GM12892 (cell line): Measurements from ENCODE around the gene CIB4.

ENCODE experiments used
- DNase-seq: peaks from one replicate; pipeline ENCODE4 v3.0.0; 2011; ENCODE audit not compliant: insufficient read length
- FAIRE-seq: peaks from 2 replicates; lab custom pipeline; 2011; peaks lifted over from hg19 to GRCh38; lab: Jason Lieb, UNC
- POLR2A ChIP-seq: IDR thresholded peaks from 2 replicates; pipeline ENCODE4 v1.6.1; 2011; ENCODE audit warnings: low read depth, low read length, control low read depth
- POLR2AphosphoS5 ChIP-seq: IDR thresholded peaks from 2 replicates; pipeline ENCODE4 v1.6.1; 2011; ENCODE audit warnings: low read depth, low read length, control low read depth
- TAF1 ChIP-seq: IDR thresholded peaks from 2 replicates; pipeline ENCODE4 v1.6.1; 2011; ENCODE audit warnings: low read depth, mild to moderate bottlenecking, control low read depth, low read length, borderline replicate concordance

The CIB4 gene

GRCh38 chr2:26649322-26649721 lies 8.2 kb upstream of the CIB4 start:
- FAIRE-seq, result no peak

GRCh38 chr2:26648516-26648915 lies 7.3 kb upstream of the CIB4 start:
- no peak for TF ChIP-seq POLR2A
- no peak for TF ChIP-seq TAF1
- TF ChIP-seq POLR2AphosphoS5, result no peak
- no peak for DNase-seq
- no peak for FAIRE-seq

More at GRCh38 chr2:26649322-26649721, 8.2 kb upstream of the CIB4 start:
- DNase-seq, result no peak
- TF ChIP-seq POLR2A, result no peak
- no peak for TF ChIP-seq TAF1
- TF ChIP-seq POLR2AphosphoS5, result no peak

GRCh38 chr2:26647981-26648380 lies 6.8 kb upstream of the CIB4 start:
- FAIRE-seq (no peak), DNase-seq (no peak)
- no peak for TF ChIP-seq TAF1
- TF ChIP-seq POLR2A, result no peak
- TF ChIP-seq POLR2AphosphoS5, result no peak

GRCh38 chr2:26646986-26647672 lies 6.0 kb upstream of the CIB4 start:
- FAIRE-seq, result no peak
- DNase-seq, result no peak
- TF ChIP-seq TAF1 (no peak), POLR2AphosphoS5 (no peak), POLR2A (no peak)

GRCh38 chr2:26645762-26646161 lies 4.6 kb upstream of the CIB4 start:
- no peak for DNase-seq
- TF ChIP-seq POLR2AphosphoS5 (no peak), TAF1 (no peak), POLR2A (no peak)
- no peak for FAIRE-seq

GRCh38 chr2:26644188-26644835 lies 3.1 kb upstream of the CIB4 start:
- no peak for DNase-seq
- TF ChIP-seq TAF1 (no peak), POLR2AphosphoS5 (no peak), POLR2A (no peak)
- FAIRE-seq, result no peak

GRCh38 chr2:26642429-26642828 lies 1.3 kb upstream of the CIB4 start:
- FAIRE-seq (no peak), DNase-seq (no peak)
- TF ChIP-seq TAF1 (no peak), POLR2AphosphoS5 (no peak), POLR2A (no peak)

- DNase-seq (no peak), FAIRE-seq (no peak)
- TF ChIP-seq TAF1 (no peak), POLR2AphosphoS5 (no peak), POLR2A (no peak)
These were observed 828 bp downstream of the CIB4 start for GRCh38 chr2:26640331-26640745.

- DNase-seq, result no peak
- no peak for TF ChIP-seq POLR2AphosphoS5
- TF ChIP-seq POLR2A, result no peak
- TF ChIP-seq TAF1, result no peak
- FAIRE-seq, result no peak
These were observed 1.4 kb downstream of the CIB4 start for GRCh38 chr2:26639685-26640243.

- TF ChIP-seq POLR2A (no peak), TAF1 (no peak), POLR2AphosphoS5 (no peak)
- FAIRE-seq (no peak), DNase-seq (no peak)
These were observed 3.3 kb downstream of the CIB4 start for GRCh38 chr2:26637811-26638310.

GRCh38 chr2:26636935-26637334 lies 4.2 kb downstream of the CIB4 start:
- DNase-seq, result no peak
- FAIRE-seq, result no peak
- TF ChIP-seq POLR2AphosphoS5, result no peak
- no peak for TF ChIP-seq TAF1
- TF ChIP-seq POLR2A, result no peak

GRCh38 chr2:26635401-26635800 lies 5.8 kb downstream of the CIB4 start:
- FAIRE-seq (no peak), DNase-seq (no peak)
- TF ChIP-seq POLR2AphosphoS5 (no peak), TAF1 (no peak), POLR2A (no peak)
